Trophoblast cell (in vitro differentiated cells and primary cell): Measurements from ENCODE around the gene XIRP1.

ENCODE experiments used
- DNase-seq, 2 donors: peaks; one replicate each; pipeline ENCODE4 v3.0.0-alpha.2; 2016
- H2AFZ ChIP-seq: 2 replicates; pipeline ENCODE4 v1.6.1; 2013; ENCODE audit warnings: low read length, moderate library complexity, mild to moderate bottlenecking; ENCODE audit not compliant: insufficient read depth, poor library complexity
- H2AK5ac ChIP-seq: 2 replicates; pipeline ENCODE4 v1.6.1; 2013; ENCODE audit warnings: mild to moderate bottlenecking, low read length
- H2BK120ac ChIP-seq: 2 replicates; pipeline ENCODE4 v1.6.1; 2013; ENCODE audit warnings: low read length, mild to moderate bottlenecking, moderate library complexity; ENCODE audit not compliant: insufficient read depth, poor library complexity
- H2BK12ac ChIP-seq: 2 replicates; pipeline ENCODE4 v1.6.1; 2013; ENCODE audit warnings: mild to moderate bottlenecking, low read length, moderate library complexity
- H2BK5ac ChIP-seq: 2 replicates; pipeline ENCODE4 v1.6.1; 2013; ENCODE audit warnings: low read length, low read depth, moderate library complexity, mild to moderate bottlenecking; ENCODE audit not compliant: poor library complexity
- H3K14ac ChIP-seq: 2 replicates; pipeline ENCODE4 v1.6.1; 2013; ENCODE audit warnings: mild to moderate bottlenecking, low read length
- H3K18ac ChIP-seq: 2 replicates; pipeline ENCODE4 v1.6.1; 2013; ENCODE audit warnings: mild to moderate bottlenecking, low read length
- H3K23ac ChIP-seq: 2 replicates; pipeline ENCODE4 v1.6.1; 2013; ENCODE audit warnings: low read length
- H3K27ac ChIP-seq: 2 replicates; pipeline ENCODE4 v1.5.1; 2013; ENCODE audit warnings: low read depth, mild to moderate bottlenecking, inconsistent platforms, low read length, moderate library complexity
- H3K27me3 ChIP-seq: 2 replicates; pipeline ENCODE4 v1.6.1; 2013; ENCODE audit warnings: inconsistent platforms, mild to moderate bottlenecking, low read length, moderate library complexity; ENCODE audit not compliant: insufficient read depth
- H3K36me3 ChIP-seq, 2 experiments: 1 replicate in 1 of 2; 2 replicates in 1 of 2; pipeline ENCODE4 v1.6.1; 2013; ENCODE audit warnings: low read length in 2 of 2, mild to moderate bottlenecking in 2 of 2, moderate library complexity in 1 of 2; ENCODE audit not compliant: insufficient read depth in 2 of 2, control insufficient read depth in 1 of 2
- H3K4ac ChIP-seq: 2 replicates; pipeline ENCODE4 v1.6.1; 2013; ENCODE audit warnings: low read depth, mild to moderate bottlenecking, low read length, moderate library complexity
- H3K4me1 ChIP-seq, 2 experiments: 1 replicate in 1 of 2; 2 replicates in 1 of 2; pipeline ENCODE4 v1.6.1; 2013; ENCODE audit warnings: low read length in 2 of 2, mild to moderate bottlenecking in 2 of 2, moderate library complexity in 1 of 2; ENCODE audit not compliant: insufficient read depth in 2 of 2, control insufficient read depth in 1 of 2
- H3K4me2 ChIP-seq: 2 replicates; pipeline ENCODE4 v1.6.1; 2013; ENCODE audit warnings: inconsistent platforms, mild to moderate bottlenecking, low read length, moderate library complexity
- H3K4me3 ChIP-seq: 2 replicates; pipeline ENCODE4 v1.5.1; 2013; ENCODE audit warnings: mild to moderate bottlenecking, low read depth, low read length, inconsistent platforms
- H3K79me1 ChIP-seq: one replicate; pipeline ENCODE4 v1.6.1; 2013; ENCODE audit warnings: low read length
- H3K79me2 ChIP-seq: 2 replicates; pipeline ENCODE4 v1.6.1; 2013; ENCODE audit warnings: low read length, mild to moderate bottlenecking; ENCODE audit not compliant: control insufficient read depth, insufficient read depth, poor library complexity
- H3K9ac ChIP-seq: 2 replicates; pipeline ENCODE4 v1.6.1; 2013; ENCODE audit warnings: mild to moderate bottlenecking, low read length
- H3K9me3 ChIP-seq: 2 replicates; pipeline ENCODE4 v1.6.1; 2013; ENCODE audit warnings: low read depth, mild to moderate bottlenecking, control low read depth, inconsistent platforms, low read length; ENCODE audit not compliant: insufficient read depth
- H4K12ac ChIP-seq: 2 replicates; pipeline ENCODE4 v1.6.1; 2013; ENCODE audit warnings: low read depth, mild to moderate bottlenecking, low read length, moderate library complexity
- H4K8ac ChIP-seq: 2 replicates; pipeline ENCODE4 v1.6.1; 2013; ENCODE audit warnings: low read depth, mild to moderate bottlenecking, low read length, moderate library complexity
- H4K91ac ChIP-seq: one replicate; pipeline ENCODE4 v1.6.1; 2013; ENCODE audit warnings: low read depth, mild to moderate bottlenecking, low read length, moderate library complexity
- WGBS: extraction: QIAGEN DNeasy Blood & Tissue Kit; methylation state at CpG from one replicate; pipeline ENCODE4 v1.1.7; 2013; ENCODE audit warnings: missing lambda C conversion rate; ENCODE audit not compliant: insufficient read length, insufficient coverage; ENCODE audit errors: extremely low coverage; 5-methylcytosine and 5-hydroxymethylcytosine counted together

Gene XIRP1

GRCh38 chr3:39188271-39189149 is 3.9 kb downstream of the XIRP1 start:
- no peak overlapping the region for H3K14ac ChIP-seq
- no peak overlapping the region for H2BK5ac ChIP-seq
- H3K27me3 ChIP-seq, result no peaks in the 10 kb centered on the region
- no peak overlapping the region for H4K8ac ChIP-seq
- no peaks in the 10 kb centered on the region for H3K36me3 ChIP-seq
- no peak overlapping the region for H4K91ac ChIP-seq
- H2AK5ac ChIP-seq, result peak overlapping the region; percentile 49
- no peak overlapping the region for H2BK12ac ChIP-seq
- H3K27ac ChIP-seq, result no peak overlapping the region
- no peak overlapping the region for H2BK120ac ChIP-seq
- no peak overlapping the region for H3K4ac ChIP-seq
- H4K12ac ChIP-seq, result no peak overlapping the region
- no peak overlapping the region for H3K4me3 ChIP-seq
- no peaks in the 10 kb centered on the region for H3K79me2 ChIP-seq
- no CpG with 5 or more reads among the region's 35 CpGs for WGBS
- no peak overlapping the region for H3K4me2 ChIP-seq
- DNase-seq, result no peak
- peaks cover 7% of the 10 kb centered on the region for H3K79me1 ChIP-seq
- no peak overlapping the region for H3K18ac ChIP-seq
- peaks cover 2% of the 10 kb centered on the region for H3K9me3 ChIP-seq
- H3K9ac ChIP-seq, result no peak overlapping the region
- peaks cover 30 to 34% of the 10 kb centered on the region in 2 experiments for H3K4me1 ChIP-seq
- H2AFZ ChIP-seq, result no peak overlapping the region
- H3K23ac ChIP-seq, result no peak overlapping the region

GRCh38 chr3:39187372-39188155 is 4.8 kb downstream of the XIRP1 start:
- DNase-seq, result no peak
- no peak overlapping the region for H2BK120ac ChIP-seq
- no peak overlapping the region for H2BK5ac ChIP-seq
- H4K8ac ChIP-seq, result no peak overlapping the region
- H4K91ac ChIP-seq, result no peak overlapping the region
- no peak overlapping the region for H3K9ac ChIP-seq
- no peaks in the 10 kb centered on the region for H3K79me2 ChIP-seq
- peaks cover 7% of the 10 kb centered on the region for H3K79me1 ChIP-seq
- H3K4me1 ChIP-seq, result peaks cover 26 to 30% of the 10 kb centered on the region in 2 experiments
- no peak overlapping the region for H2AFZ ChIP-seq
- no peak overlapping the region for H3K4me2 ChIP-seq
- no peak overlapping the region for H3K18ac ChIP-seq
- H3K36me3 ChIP-seq, result no peaks in the 10 kb centered on the region
- H3K27me3 ChIP-seq, result no peaks in the 10 kb centered on the region
- H3K23ac ChIP-seq, result no peak overlapping the region
- H3K9me3 ChIP-seq, result peaks cover 2% of the 10 kb centered on the region
- H4K12ac ChIP-seq, result no peak overlapping the region
- no peak overlapping the region for H3K4ac ChIP-seq
- no peak overlapping the region for H2AK5ac ChIP-seq
- no peak overlapping the region for H3K4me3 ChIP-seq
- no peak overlapping the region for H3K27ac ChIP-seq
- no peak overlapping the region for H2BK12ac ChIP-seq
- no peak overlapping the region for H3K14ac ChIP-seq
- no CpG with 5 or more reads among the region's 23 CpGs for WGBS

GRCh38 chr3:39186692-39187151 is 5.7 kb downstream of the XIRP1 start:
- no peak overlapping the region for H2AFZ ChIP-seq
- DNase-seq, result no peak
- no peaks in the 10 kb centered on the region for H3K36me3 ChIP-seq
- no peak overlapping the region for H4K12ac ChIP-seq
- no peaks in the 10 kb centered on the region for H3K27me3 ChIP-seq
- H3K18ac ChIP-seq, result no peak overlapping the region
- H3K4me2 ChIP-seq, result no peak overlapping the region
- peaks cover 7% of the 10 kb centered on the region for H3K79me1 ChIP-seq
- no peak overlapping the region for H3K4ac ChIP-seq
- peaks cover 2% of the 10 kb centered on the region for H3K9me3 ChIP-seq
- WGBS, result no CpG with 5 or more reads among the region's 11 CpGs
- H3K14ac ChIP-seq, result no peak overlapping the region
- no peak overlapping the region for H3K9ac ChIP-seq
- H2AK5ac ChIP-seq, result no peak overlapping the region
- H2BK12ac ChIP-seq, result no peak overlapping the region
- peaks cover 20 to 23% of the 10 kb centered on the region in 2 experiments for H3K4me1 ChIP-seq
- no peak overlapping the region for H4K8ac ChIP-seq
- no peak overlapping the region for H3K27ac ChIP-seq
- no peak overlapping the region for H3K23ac ChIP-seq
- H2BK5ac ChIP-seq, result no peak overlapping the region
- H4K91ac ChIP-seq, result no peak overlapping the region
- no peak overlapping the region for H3K4me3 ChIP-seq
- no peaks in the 10 kb centered on the region for H3K79me2 ChIP-seq
- H2BK120ac ChIP-seq, result no peak overlapping the region

GRCh38 chr3:39185959-39186691 is 6.3 kb downstream of the XIRP1 start:
- H4K91ac ChIP-seq, result no peak overlapping the region
- no peak overlapping the region for H3K18ac ChIP-seq
- no peak overlapping the region for H4K12ac ChIP-seq
- H3K9ac ChIP-seq, result no peak overlapping the region
- H2AFZ ChIP-seq, result no peak overlapping the region
- H2BK5ac ChIP-seq, result no peak overlapping the region
- H3K4me2 ChIP-seq, result no peak overlapping the region
- no peak overlapping the region for H3K27ac ChIP-seq
- DNase-seq, result no peak
- H2AK5ac ChIP-seq, result no peak overlapping the region
- no peaks in the 10 kb centered on the region for H3K36me3 ChIP-seq
- no peak overlapping the region for H2BK12ac ChIP-seq
- H3K23ac ChIP-seq, result no peak overlapping the region
- peaks cover 4% of the 10 kb centered on the region for H3K79me1 ChIP-seq
- no peak overlapping the region for H4K8ac ChIP-seq
- no peak overlapping the region for H3K4me3 ChIP-seq
- H3K9me3 ChIP-seq, result peaks cover 2% of the 10 kb centered on the region
- H2BK120ac ChIP-seq, result no peak overlapping the region
- no peaks in the 10 kb centered on the region for H3K27me3 ChIP-seq
- no peak overlapping the region for H3K4ac ChIP-seq
- no CpG with 5 or more reads among the region's 14 CpGs for WGBS
- peaks cover 14 to 17% of the 10 kb centered on the region in 2 experiments for H3K4me1 ChIP-seq
- no peaks in the 10 kb centered on the region for H3K79me2 ChIP-seq
- H3K14ac ChIP-seq, result no peak overlapping the region
